Esophagus squamous epithelium (tissue), 5 donors: ENCODE measurements around the gene DNAH1. TPM values are rescaled to one million over a fixed set of nuclear protein-coding genes. Genes with fewer than 3 reads are reported as not detected.

Experiments used
- DNase-seq: peaks from one replicate; lab custom pipeline; 2025; lab: John Stamatoyannopoulos, UW
- H3K27ac ChIP-seq, 4 donors: fragments of 200-600 bp; sonication (generic); one replicate each; pipeline ENCODE4 v1.5.1; 2016 to 2019; ENCODE audit warnings: mild to moderate bottlenecking in 1 of 4
- H3K27me3 ChIP-seq, 4 donors: fragments of 200-600 bp; sonication (generic); 1 replicate in 3 of 4; 2 replicates in 1 of 4; pipeline versions ENCODE4 v1.5.1 to v1.6.0; 2017 to 2021; ENCODE audit warnings: antibody characterized with exemption in 1 of 4
- H3K36me3 ChIP-seq, 3 donors: fragments of 200-600 bp; sonication (generic); one replicate each; pipeline ENCODE4 v1.5.1; 2016 to 2019
- H3K4me1 ChIP-seq, 3 donors: fragments of 200-600 bp; sonication (generic); one replicate each; pipeline ENCODE4 v1.5.1; 2017 to 2019
- H3K4me3 ChIP-seq, 4 donors: fragments of 200-600 bp; sonication (generic); 1 replicate in 3 of 4; 2 replicates in 1 of 4; pipeline ENCODE4 v1.5.1; 2016 to 2019; ENCODE audit warnings: mild to moderate bottlenecking in 2 of 4, moderate library complexity in 1 of 4
- H3K9me3 ChIP-seq, 3 donors: fragments of 200-600 bp; sonication (generic); one replicate each; pipeline ENCODE4 v1.5.1; 2016 to 2019
- POLR2A ChIP-seq, 4 donors: fragments of 450-650 bp; IDR thresholded peaks; one replicate each; pipeline ENCODE4 v1.6.1; 2017; ENCODE audit warnings: antibody characterized with exemption in 4 of 4, mild to moderate bottlenecking in 4 of 4, moderate library complexity in 3 of 4
- WGBS, 2 donors: methylation state at CpG; one replicate each; pipeline ENCODE4 v1.1.5; 2018; 5-methylcytosine and 5-hydroxymethylcytosine counted together
- intact Hi-C: fragments of 100-400 bp; cut with DNase I; formaldehyde crosslinking; loops from one replicate; pipeline ENCODE4 v1.15.0; 2022
- total RNA-seq, 4 donors: library from RNA; depleted of rRNA; stranded (reverse); fragments of >200 nt; gene quantifications; one replicate each; pipeline ENCODE4 v1.1.0, GENCODE V29; 2016
- TF ChIP-seq, protein P1 (sequence below), 6 experiments: fragments of 450-650 bp in 4 of 6; fragments of 200-600 bp in 2 of 6; sonication (generic) in 2 of 6; IDR thresholded peaks; one replicate each; pipeline ENCODE4 v1.5.1; 2016 to 2019; ENCODE audit warnings: antibody characterized with exemption in 6 of 6, mild to moderate bottlenecking in 4 of 6, moderate library complexity in 4 of 6
- donor health status: DM: yes; HTN: yes; CAD: no.

The DNAH1 gene
- total RNA-seq, 4 donors from 2014 or later, result 1.3 to 5.9 (median 1.9) TPM

DNA sequence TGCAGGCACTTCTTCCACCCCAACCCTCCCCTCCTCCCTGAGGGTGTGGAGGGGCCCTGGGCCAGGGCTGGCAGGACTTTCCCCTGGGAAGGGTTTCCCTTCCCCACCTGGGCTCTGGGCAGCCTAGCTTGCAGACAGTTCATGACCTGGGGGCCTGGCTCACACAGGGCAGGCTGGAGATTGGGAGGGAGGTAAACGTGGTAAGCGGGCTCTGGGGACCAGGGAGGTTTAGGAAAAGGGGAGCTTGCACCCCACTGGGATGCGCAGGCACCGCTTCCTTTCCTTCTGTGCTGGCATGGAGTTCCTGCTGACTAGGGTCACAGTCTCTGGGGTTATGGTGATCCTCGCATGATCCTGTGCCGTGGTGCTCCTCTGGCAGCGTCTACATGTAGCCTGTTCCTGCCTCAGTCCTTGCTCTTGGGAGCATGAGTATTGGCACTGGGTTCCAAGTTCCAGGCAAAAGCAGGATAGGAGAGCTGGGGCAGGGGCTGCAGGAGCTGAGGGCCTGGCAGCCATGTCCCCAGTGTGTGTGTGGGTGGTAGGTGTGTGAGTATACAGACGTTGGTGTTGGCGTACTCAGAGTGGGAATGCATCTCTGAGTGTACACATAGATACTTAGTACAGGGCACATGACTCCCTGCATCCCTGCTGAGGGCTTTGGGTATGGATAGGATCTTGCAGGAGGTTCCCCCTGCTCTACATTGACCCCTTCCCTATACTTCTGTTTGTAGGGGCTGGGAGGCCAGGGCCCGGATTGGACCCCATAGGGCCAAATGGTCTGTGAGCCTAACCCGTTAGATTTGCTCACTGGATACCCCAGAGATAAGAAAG is 21.6 kb upstream of the DNAH1 start:
- Histone ChIP-seq H3K36me3 (peaks cover 0 to 56% (median 10%) of the 10 kb centered on the region in 3 donors), H3K27ac (no peak overlapping the region), H3K4me3 (no peak overlapping the region), H3K9me3 (no peaks in the 10 kb centered on the region), H3K4me1 (peaks cover 0 to 10% (median 0%) of the 10 kb centered on the region in 3 donors), H3K27me3 (no peaks in the 10 kb centered on the region)
- WGBS, 2 donors, result 64 to 74% methylated on average over 4 to 7 of the region's 11 CpGs
- DNase-seq, result no peak
- intact Hi-C loops, result no loop called here
- TF ChIP-seq, protein P1, sequence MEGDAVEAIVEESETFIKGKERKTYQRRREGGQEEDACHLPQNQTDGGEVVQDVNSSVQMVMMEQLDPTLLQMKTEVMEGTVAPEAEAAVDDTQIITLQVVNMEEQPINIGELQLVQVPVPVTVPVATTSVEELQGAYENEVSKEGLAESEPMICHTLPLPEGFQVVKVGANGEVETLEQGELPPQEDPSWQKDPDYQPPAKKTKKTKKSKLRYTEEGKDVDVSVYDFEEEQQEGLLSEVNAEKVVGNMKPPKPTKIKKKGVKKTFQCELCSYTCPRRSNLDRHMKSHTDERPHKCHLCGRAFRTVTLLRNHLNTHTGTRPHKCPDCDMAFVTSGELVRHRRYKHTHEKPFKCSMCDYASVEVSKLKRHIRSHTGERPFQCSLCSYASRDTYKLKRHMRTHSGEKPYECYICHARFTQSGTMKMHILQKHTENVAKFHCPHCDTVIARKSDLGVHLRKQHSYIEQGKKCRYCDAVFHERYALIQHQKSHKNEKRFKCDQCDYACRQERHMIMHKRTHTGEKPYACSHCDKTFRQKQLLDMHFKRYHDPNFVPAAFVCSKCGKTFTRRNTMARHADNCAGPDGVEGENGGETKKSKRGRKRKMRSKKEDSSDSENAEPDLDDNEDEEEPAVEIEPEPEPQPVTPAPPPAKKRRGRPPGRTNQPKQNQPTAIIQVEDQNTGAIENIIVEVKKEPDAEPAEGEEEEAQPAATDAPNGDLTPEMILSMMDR (IDR thresholded peaks at IDR 0.05), result no peak
- TF ChIP-seq POLR2A (IDR thresholded peaks at IDR 0.05), result no peak

DNA sequence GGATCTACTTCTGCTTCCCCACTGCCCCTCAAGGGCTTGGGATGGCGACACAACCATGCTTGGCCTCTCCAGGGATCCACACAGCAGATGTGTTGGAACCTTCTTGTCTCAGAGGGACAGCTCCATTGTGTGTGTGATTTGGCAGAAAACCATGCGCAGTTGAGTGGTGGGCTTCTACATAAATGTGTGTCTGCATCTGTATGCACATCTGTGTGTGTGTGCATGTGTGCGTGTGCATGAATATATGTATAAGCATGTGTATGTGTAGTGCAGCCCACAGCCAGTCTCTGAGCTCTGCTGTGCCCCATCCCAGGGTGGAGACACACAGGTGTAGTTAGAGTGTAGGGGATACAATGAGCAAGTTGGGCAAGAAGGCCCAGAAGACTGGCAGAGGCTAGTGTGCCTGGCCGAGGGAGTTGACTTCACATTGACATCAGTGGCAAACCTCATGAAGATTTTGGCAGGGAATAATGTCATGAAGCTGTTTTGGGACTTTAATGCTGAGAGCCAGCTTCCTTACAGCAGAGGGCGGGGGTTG is 20.4 kb upstream of the DNAH1 start:
- H3K27me3 ChIP-seq, result no peaks in the 10 kb centered on the region
- peaks cover 0 to 49% (median 10%) of the 10 kb centered on the region in 3 donors for H3K36me3 ChIP-seq
- no peak overlapping the region for H3K27ac ChIP-seq
- TF ChIP-seq, protein P1 (IDR thresholded peaks at IDR 0.05), result no peak
- no peak for TF ChIP-seq POLR2A (IDR thresholded peaks at IDR 0.05)
- WGBS, 2 donors, result 83 to 87% methylated on average over 2 to 3 of the region's 5 CpGs
- no peak for DNase-seq
- no peaks in the 10 kb centered on the region for H3K9me3 ChIP-seq
- peaks cover 0 to 17% (median 0%) of the 10 kb centered on the region in 3 donors for H3K4me1 ChIP-seq
- H3K4me3 ChIP-seq, result no peak overlapping the region
- intact Hi-C loops, result no loop called here

DNA sequence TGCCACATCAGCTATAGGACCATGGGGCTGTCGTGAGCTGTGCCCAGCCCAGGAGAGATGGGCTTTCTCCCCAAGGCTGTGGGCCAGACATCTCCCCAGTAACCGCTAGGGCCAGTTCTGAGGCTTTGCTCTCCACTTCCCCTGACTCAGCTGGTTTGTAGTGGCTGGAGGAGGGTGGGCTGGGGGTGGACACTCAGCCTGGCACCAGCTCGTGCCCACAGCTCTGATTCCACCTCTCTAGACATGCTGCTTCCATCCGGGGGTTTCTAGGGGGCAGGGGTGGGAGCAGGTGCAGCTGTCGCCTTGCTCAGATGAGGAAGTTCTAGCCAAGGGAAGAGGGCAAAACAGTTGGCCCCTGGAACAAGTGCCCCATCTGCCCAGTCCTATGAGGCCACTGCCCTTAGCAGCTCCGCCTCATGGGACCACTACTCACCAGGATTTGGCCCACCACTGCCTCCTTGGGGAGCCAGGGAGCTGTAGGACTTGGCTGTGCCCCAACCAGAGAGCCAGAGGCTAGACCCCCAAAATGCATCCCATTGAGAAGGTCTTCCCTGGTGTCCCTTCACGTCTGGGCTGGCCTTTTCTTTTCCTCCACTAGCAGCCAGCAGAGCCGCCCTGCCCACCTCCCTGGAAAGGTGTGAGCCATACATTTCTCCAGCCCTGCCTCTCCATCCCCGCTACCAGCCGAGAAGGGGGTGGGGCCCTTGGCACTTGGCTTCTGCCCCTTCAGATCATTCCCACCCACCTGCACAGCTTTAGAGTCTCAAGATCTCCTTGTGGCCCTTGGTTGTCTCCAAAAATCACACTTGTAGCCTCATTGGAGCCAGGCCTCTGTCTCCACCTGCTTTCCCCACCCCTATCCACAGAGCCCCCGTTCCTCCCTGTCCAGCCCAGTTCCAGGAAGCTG is 18.6 kb upstream of the DNAH1 start:
- 80 to 95% methylated on average over 3 to 10 of the region's 11 CpGs for WGBS, 2 donors
- intact Hi-C loops, result no loop called here
- Histone ChIP-seq H3K9me3 (no peaks in the 10 kb centered on the region), H3K27ac (no peak overlapping the region), H3K4me3 (no peak overlapping the region), H3K4me1 (peaks cover 0 to 17% (median 0%) of the 10 kb centered on the region in 3 donors), H3K27me3 (no peaks in the 10 kb centered on the region), H3K36me3 (peaks cover 0 to 31% (median 5%) of the 10 kb centered on the region in 3 donors)
- TF ChIP-seq, protein P1 (IDR thresholded peaks at IDR 0.05), result no peak
- TF ChIP-seq POLR2A (IDR thresholded peaks at IDR 0.05), result no peak
- DNase-seq, result no peak

DNA sequence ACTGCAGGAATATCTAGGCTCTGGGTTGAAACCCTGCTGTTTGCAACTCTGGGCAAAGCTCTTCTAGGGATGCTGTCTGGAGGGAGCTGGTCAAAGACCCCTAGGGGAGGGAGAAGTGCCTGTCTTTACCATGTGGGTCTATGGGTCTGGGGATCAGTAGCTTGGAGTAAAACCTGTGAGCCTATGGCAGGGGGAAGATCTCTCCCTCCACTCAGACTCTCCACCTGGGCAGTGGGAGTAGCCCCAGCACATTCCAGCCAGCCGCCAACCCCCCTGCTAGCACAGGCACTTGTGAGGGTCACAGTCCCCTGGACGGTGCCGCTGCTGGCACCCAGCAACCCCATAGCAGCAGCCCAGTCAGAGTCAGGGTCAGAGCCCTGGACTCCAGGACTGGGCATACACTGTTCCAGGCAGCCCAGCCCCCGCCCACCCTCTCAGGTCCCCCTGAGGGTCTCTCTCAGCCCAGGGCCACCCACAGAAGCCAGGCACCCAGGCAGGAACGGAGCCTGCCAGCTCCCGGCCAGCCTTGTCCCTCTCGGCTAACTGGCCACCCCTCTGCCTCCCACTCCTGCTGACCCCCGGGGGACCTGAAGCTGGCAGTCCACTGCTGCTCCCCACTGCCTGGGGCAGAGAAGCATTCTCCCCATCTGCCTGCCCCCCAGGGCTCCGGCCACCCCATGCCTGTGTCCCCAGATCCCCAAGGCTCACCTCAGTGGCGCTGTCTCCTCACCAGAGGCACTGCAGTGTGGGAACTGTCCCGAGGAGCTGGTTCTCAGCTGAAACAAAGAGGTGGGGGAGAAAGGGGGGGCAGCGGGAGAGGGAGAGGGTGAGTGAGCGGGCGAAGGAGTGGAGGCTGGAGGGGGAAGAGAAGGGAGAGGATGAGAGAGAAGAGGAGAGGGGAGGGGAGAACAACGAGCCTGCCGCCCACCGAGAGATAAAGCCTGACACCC is 17.7 kb upstream of the DNAH1 start:
- no peaks in the 10 kb centered on the region for H3K27me3 ChIP-seq
- intact Hi-C loops, result no loop called here
- H3K36me3 ChIP-seq, result peaks cover 0 to 22% (median 0%) of the 10 kb centered on the region in 3 donors
- H3K4me3 ChIP-seq, result no peak overlapping the region
- no peaks in the 10 kb centered on the region for H3K9me3 ChIP-seq
- DNase-seq, result no peak
- TF ChIP-seq, protein P1 (IDR thresholded peaks at IDR 0.05), result no peak
- no peak for TF ChIP-seq POLR2A (IDR thresholded peaks at IDR 0.05)
- H3K4me1 ChIP-seq, result peaks cover 0 to 17% (median 0%) of the 10 kb centered on the region in 3 donors
- WGBS, 2 donors, result 39 to 40% methylated on average over 4 to 7 of the region's 17 CpGs
- H3K27ac ChIP-seq, result no peak overlapping the region
